GM06990 (cell line): Measurements from ENCODE around the gene IPO11.

Source experiments
- DNase-seq: peaks from one replicate; pipeline ENCODE4 v3.0.0-alpha.2; 2011; ENCODE audit not compliant: insufficient read length; ENCODE audit errors: extremely low read depth
- H3K27me3 ChIP-seq: replicated peaks from 2 replicates; pipeline ENCODE4 v1.6.0; 2011; ENCODE audit warnings: low read length; ENCODE audit not compliant: control insufficient read depth, insufficient read depth
- H3K36me3 ChIP-seq: 2 replicates; pipeline ENCODE4 v1.5.1; 2011; ENCODE audit warnings: low read length; ENCODE audit not compliant: control insufficient read depth, insufficient read depth
- H3K4me3 ChIP-seq: replicated peaks from 2 replicates; pipeline ENCODE4 v1.5.1; 2011; ENCODE audit warnings: low read depth, mild to moderate bottlenecking, control low read depth, low read length
- CTCF ChIP-seq: IDR thresholded peaks from 2 replicates; pipeline ENCODE4 v1.5.1; 2011; ENCODE audit warnings: low read length, control low read depth, mild to moderate bottlenecking, inconsistent platforms; ENCODE audit not compliant: insufficient read depth, poor library complexity, severe bottlenecking

Gene IPO11

GRCh38 chr5:62450259-62450658 lies 37.7 kb downstream of the IPO11 start:
- no peak for TF ChIP-seq CTCF
- Histone ChIP-seq H3K4me3 (no peak overlapping the region), H3K27me3 (no peaks in the 10 kb centered on the region), H3K36me3 (no peaks in the 10 kb centered on the region; the same call in none of the 2 replicates)
- DNase-seq, result no peak

- Histone ChIP-seq H3K27me3 (no peaks in the 10 kb centered on the region), H3K36me3 (no peaks in the 10 kb centered on the region; the same call in none of the 2 replicates), H3K4me3 (no peak overlapping the region)
- no peak for TF ChIP-seq CTCF
- DNase-seq, result no peak
Measured at GRCh38 chr5:62457071-62457470, 44.5 kb downstream of the IPO11 start.

GRCh38 chr5:62460578-62460983 lies 48.0 kb downstream of the IPO11 start:
- peak; percentile 3 for DNase-seq
- no peaks in the 10 kb centered on the region for H3K27me3 ChIP-seq
- no peak overlapping the region for H3K4me3 ChIP-seq
- peak; percentile 72 for TF ChIP-seq CTCF
- no peaks in the 10 kb centered on the region for H3K36me3 ChIP-seq

- no peaks in the 10 kb centered on the region for H3K36me3 ChIP-seq
- no peak for TF ChIP-seq CTCF
- H3K4me3 ChIP-seq, result no peak overlapping the region
- DNase-seq, result no peak
- H3K27me3 ChIP-seq, result no peaks in the 10 kb centered on the region
Measured at GRCh38 chr5:62461561-62461960, 49.0 kb downstream of the IPO11 start.

GRCh38 chr5:62465985-62466925 lies 53.7 kb downstream of the IPO11 start:
- no peaks in the 10 kb centered on the region for H3K36me3 ChIP-seq
- no peak for DNase-seq
- TF ChIP-seq CTCF, result no peak
- no peak overlapping the region for H3K4me3 ChIP-seq
- no peaks in the 10 kb centered on the region for H3K27me3 ChIP-seq

GRCh38 chr5:62473209-62473608 lies 60.6 kb downstream of the IPO11 start:
- DNase-seq, result no peak
- Histone ChIP-seq H3K4me3 (no peak overlapping the region), H3K36me3 (no peaks in the 10 kb centered on the region; the same call in 1 of the 2 replicates), H3K27me3 (no peaks in the 10 kb centered on the region)
- no peak for TF ChIP-seq CTCF
